OCI-LY3 (cell line): ENCODE measurements around the gene FXYD7.

Experiments used
- H2AFZ ChIP-seq: fragments of 200-600, 300-600 bp; shearing (Covaris generic); 2 replicates; pipeline ENCODE4 v1.6.0; 2014; ENCODE audit warnings: antibody characterized with exemption, low read depth, low read length
- H3K27ac ChIP-seq: fragments of 200-600, 300-600 bp; sonication (generic); 2 replicates; pipeline ENCODE4 v1.5.1; 2014; ENCODE audit warnings: mild to moderate bottlenecking, low read length, moderate library complexity, mixed read lengths
- H3K27me3 ChIP-seq: fragments of 200-600, 300-600 bp; sonication (generic); 2 replicates; pipeline ENCODE4 v1.6.1; 2014; ENCODE audit warnings: low read depth, low read length, mixed read lengths
- H3K36me3 ChIP-seq: fragments of 200-600, 300-600 bp; sonication (generic); replicated peaks from 2 replicates; pipeline ENCODE3; 2014; ENCODE audit warnings: low read depth, low read length, mixed read lengths
- H3K4me1 ChIP-seq: fragments of 300-600, 200-600 bp; sonication (generic); 2 replicates; pipeline ENCODE4 v1.6.1; 2014; ENCODE audit warnings: low read length, mixed read lengths
- H3K4me2 ChIP-seq: fragments of 200-600, 300-600 bp; sonication (generic); 2 replicates; pipeline ENCODE4 v1.6.1; 2014; ENCODE audit warnings: low read length, mixed read lengths
- H3K4me3 ChIP-seq: fragments of 300-600, 200-600 bp; sonication (generic); 2 replicates; pipeline ENCODE4 v1.5.1; 2014; ENCODE audit warnings: antibody characterized with exemption, mild to moderate bottlenecking, low read length, moderate library complexity
- H3K79me2 ChIP-seq: fragments of 300-600, 200-600 bp; shearing (Covaris generic); 2 replicates; pipeline ENCODE4 v1.6.1; 2014; ENCODE audit warnings: mild to moderate bottlenecking, low read length, mixed read lengths
- H3K9ac ChIP-seq: fragments of 300-600, 200-600 bp; shearing (Covaris generic); 2 replicates; pipeline ENCODE4 v1.6.0; 2014; ENCODE audit warnings: mild to moderate bottlenecking, low read length, moderate library complexity
- H3K9me3 ChIP-seq: fragments of 200-600, 300-600 bp; shearing (Covaris generic); 2 replicates; pipeline ENCODE4 v1.6.1; 2014; ENCODE audit warnings: low read length, mixed read lengths; ENCODE audit not compliant: insufficient read depth
- H4K20me1 ChIP-seq: fragments of 200-600, 300-600 bp; sonication (generic); 2 replicates; pipeline ENCODE4 v1.6.1; 2016; ENCODE audit warnings: low read length, mixed read lengths; ENCODE audit not compliant: insufficient read depth
- EZH2phosphoT487 ChIP-seq: fragments of 200-600 bp; shearing (Covaris generic); IDR thresholded peaks from 2 replicates; pipeline ENCODE4 v1.6.1; 2018; ENCODE audit warnings: antibody characterized with exemption, mixed run types, low read depth
- TF ChIP-seq, protein P1 (sequence below): fragments of 200-600, 300-600 bp; sonication (generic); IDR thresholded peaks from 2 replicates; pipeline ENCODE4 v1.5.1; 2014; ENCODE audit warnings: antibody characterized with exemption, low read length, low read depth

FXYD7 gene

DNA sequence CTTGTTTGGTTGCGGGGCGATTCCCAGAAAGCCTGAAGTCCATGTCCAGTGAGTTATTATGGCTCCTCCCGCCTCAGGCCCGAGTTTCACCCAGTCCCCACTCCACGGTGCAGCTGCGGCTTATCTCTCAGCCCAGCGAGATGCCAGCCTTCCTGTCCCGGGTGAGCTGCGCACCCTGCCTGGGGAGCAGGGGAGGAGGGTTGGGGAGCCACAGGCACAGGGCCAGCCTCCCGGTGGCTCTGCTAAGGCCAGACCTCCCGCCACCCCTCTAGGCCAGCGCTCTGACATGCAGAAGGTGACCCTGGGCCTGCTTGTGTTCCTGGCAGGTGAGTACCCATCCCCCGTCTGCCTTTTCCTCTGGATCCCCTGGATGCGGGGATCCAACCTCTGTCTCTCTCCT is 24.0 kb upstream of the FXYD7 start:
- Histone ChIP-seq H3K4me1 (peaks cover 13% of the 10 kb centered on the region), H3K27me3 (peaks cover 21% of the 10 kb centered on the region)
- TF ChIP-seq, protein P1, sequence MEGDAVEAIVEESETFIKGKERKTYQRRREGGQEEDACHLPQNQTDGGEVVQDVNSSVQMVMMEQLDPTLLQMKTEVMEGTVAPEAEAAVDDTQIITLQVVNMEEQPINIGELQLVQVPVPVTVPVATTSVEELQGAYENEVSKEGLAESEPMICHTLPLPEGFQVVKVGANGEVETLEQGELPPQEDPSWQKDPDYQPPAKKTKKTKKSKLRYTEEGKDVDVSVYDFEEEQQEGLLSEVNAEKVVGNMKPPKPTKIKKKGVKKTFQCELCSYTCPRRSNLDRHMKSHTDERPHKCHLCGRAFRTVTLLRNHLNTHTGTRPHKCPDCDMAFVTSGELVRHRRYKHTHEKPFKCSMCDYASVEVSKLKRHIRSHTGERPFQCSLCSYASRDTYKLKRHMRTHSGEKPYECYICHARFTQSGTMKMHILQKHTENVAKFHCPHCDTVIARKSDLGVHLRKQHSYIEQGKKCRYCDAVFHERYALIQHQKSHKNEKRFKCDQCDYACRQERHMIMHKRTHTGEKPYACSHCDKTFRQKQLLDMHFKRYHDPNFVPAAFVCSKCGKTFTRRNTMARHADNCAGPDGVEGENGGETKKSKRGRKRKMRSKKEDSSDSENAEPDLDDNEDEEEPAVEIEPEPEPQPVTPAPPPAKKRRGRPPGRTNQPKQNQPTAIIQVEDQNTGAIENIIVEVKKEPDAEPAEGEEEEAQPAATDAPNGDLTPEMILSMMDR = no peak
- no peak for TF ChIP-seq EZH2phosphoT487

DNA sequence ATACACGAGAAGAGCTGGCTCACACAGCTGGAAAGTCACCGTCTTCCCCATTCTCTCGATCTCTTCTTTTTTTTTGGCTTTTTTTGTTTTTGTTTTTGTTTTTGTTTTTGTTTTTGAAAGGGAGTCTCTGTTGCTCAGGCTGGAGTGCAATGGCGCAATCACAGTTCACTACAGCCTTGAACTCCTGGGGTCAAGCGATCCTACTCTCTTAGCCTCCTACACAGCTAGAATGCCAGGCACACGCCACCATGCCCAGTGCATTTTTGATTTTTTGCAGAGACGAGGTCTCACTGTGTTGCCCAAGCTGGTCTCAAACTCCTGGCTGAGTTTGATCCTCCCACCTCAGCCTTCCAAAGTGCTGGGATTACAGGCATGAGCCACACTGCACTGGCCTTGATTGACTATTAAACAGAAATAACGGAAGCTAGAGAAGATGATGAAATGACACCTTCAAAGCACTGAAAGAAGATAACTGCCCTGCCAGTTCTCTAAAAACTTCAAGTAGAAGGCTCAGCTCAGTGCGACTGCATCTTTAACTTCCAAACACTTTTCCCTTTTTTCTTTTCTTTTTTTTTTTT is 23.4 kb upstream of the FXYD7 start:
- Histone ChIP-seq H2AFZ (no peak overlapping the region), H3K79me2 (no peaks in the 10 kb centered on the region), H3K36me3 (no peaks in the 10 kb centered on the region), H3K4me2 (no peak overlapping the region), H3K27me3 (peaks cover 21% of the 10 kb centered on the region), H3K9ac (no peak overlapping the region), H4K20me1 (no peaks in the 10 kb centered on the region), H3K27ac (no peak overlapping the region), H3K4me1 (peaks cover 15% of the 10 kb centered on the region), H3K4me3 (no peak overlapping the region), H3K9me3 (no peaks in the 10 kb centered on the region)
- TF ChIP-seq, protein P1 = no peak
- no peak for TF ChIP-seq EZH2phosphoT487

More for the DNA sequence above, 24.0 kb upstream of the FXYD7 start:
- Histone ChIP-seq H3K4me2 (no peak overlapping the region), H3K9me3 (no peaks in the 10 kb centered on the region), H4K20me1 (no peaks in the 10 kb centered on the region), H3K27ac (no peak overlapping the region), H2AFZ (no peak overlapping the region), H3K9ac (no peak overlapping the region), H3K79me2 (no peaks in the 10 kb centered on the region), H3K4me3 (no peak overlapping the region), H3K36me3 (no peaks in the 10 kb centered on the region)

DNA sequence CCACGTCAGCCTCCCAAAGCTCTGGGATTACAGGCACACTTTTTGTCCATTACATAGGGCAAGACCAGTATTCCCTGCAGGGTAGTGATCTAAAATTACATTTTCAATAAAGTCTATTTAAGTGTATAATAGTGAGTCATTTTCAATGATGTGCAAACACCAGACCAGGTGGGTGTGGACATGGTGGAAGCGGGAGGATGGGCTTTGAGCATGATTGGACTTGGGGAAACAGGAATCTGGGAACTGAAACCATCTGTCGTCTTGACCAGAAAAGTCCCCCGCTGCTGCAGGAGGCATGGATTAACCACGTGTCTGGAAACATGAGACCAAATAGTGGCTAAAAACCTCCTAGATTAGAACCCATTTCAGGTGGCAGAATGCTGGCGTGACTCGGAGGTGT is 22.6 kb upstream of the FXYD7 start:
- Histone ChIP-seq H3K4me3 (no peak overlapping the region), H3K9me3 (no peaks in the 10 kb centered on the region), H3K36me3 (no peaks in the 10 kb centered on the region), H3K4me2 (peak overlapping the region; percentile 23; the same call in 1 of the 2 replicates), H2AFZ (no peak overlapping the region), H3K27me3 (peaks cover 16% of the 10 kb centered on the region), H3K9ac (no peak overlapping the region), H3K79me2 (no peaks in the 10 kb centered on the region), H3K27ac (no peak overlapping the region), H4K20me1 (no peaks in the 10 kb centered on the region), H3K4me1 (peaks cover 19% of the 10 kb centered on the region)
- TF ChIP-seq, protein P1 = no peak
- no peak for TF ChIP-seq EZH2phosphoT487

DNA sequence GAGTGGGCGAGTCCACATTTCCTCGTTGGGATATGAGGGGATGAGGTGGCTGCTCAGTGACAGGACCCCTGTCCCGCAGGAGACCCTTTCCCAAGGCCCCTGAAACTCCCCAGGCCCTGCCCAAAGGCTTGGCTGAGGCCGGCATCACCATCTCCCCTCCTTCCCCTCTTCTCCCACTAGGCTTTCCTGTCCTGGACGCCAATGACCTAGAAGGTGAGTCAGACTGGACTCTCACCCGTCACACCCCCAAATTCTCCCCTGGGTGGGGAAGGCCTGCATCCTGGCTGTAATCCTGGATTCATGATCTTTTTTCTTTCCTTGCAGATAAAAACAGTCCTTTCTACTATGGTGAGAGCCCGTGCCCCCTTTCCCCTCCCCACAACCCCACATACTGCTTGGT is 22.2 kb upstream of the FXYD7 start:
- no peak overlapping the region for H3K4me3 ChIP-seq
- no peaks in the 10 kb centered on the region for H3K36me3 ChIP-seq
- no peaks in the 10 kb centered on the region for H3K9me3 ChIP-seq
- TF ChIP-seq, protein P1 = no peak
- no peak for TF ChIP-seq EZH2phosphoT487
- H4K20me1 ChIP-seq = no peaks in the 10 kb centered on the region
- no peak overlapping the region for H3K27ac ChIP-seq
- H3K9ac ChIP-seq = no peak overlapping the region
- no peak overlapping the region for H2AFZ ChIP-seq
- peaks cover 12% of the 10 kb centered on the region for H3K27me3 ChIP-seq
- H3K79me2 ChIP-seq = no peaks in the 10 kb centered on the region
- H3K4me1 ChIP-seq = peaks cover 19% of the 10 kb centered on the region
- H3K4me2 ChIP-seq = peak overlapping the region; percentile 23; the same call in 1 of the 2 replicates
